ENCODE results near the gene FKBP14.

Gene FKBP14

GRCh38 chr7:29989257-29989995 is 37.1 kb downstream of the FKBP14 start, which contains the start of gene SCRN1:
TSS of gene SCRN1 (minus strand) at chr7:29989801. CDS start at chr7:29969067, 20,734 bp downstream.
- Histone ChIP-seq H3K27me3 (replicated peaks; ENCODE audit: control insufficient read depth, insufficient read depth, low read length) (no peaks in the 10 kb centered on the region), H3K4me3 (replicated peaks; ENCODE audit: low read depth, low read length) (peak within 1 kb of the TSS; percentile 97), H3K36me3 (ENCODE audit: control insufficient read depth, insufficient read depth, low read length) (no peaks in the 10 kb centered on the region)
- no peak for TF ChIP-seq CTCF (IDR thresholded peaks at IDR 0.05; ENCODE audit: insufficient read depth, low read length, poor library complexity, severe bottlenecking)
- DNase-seq (ENCODE audit: extremely low read depth, insufficient read length) = peak; percentile 76

GRCh38 chr7:29988424-29989256 is 37.9 kb downstream of the FKBP14 start:
- DNase-seq (ENCODE audit: extremely low read depth, insufficient read length) = peak; percentile 85
- Histone ChIP-seq H3K4me3 (replicated peaks; ENCODE audit: low read depth, low read length) (peak overlapping the region; percentile 97), H3K36me3 (ENCODE audit: control insufficient read depth, insufficient read depth, low read length) (no peaks in the 10 kb centered on the region), H3K27me3 (replicated peaks; ENCODE audit: control insufficient read depth, insufficient read depth, low read length) (no peaks in the 10 kb centered on the region)
- no peak for TF ChIP-seq CTCF (IDR thresholded peaks at IDR 0.05; ENCODE audit: insufficient read depth, low read length, poor library complexity, severe bottlenecking)

GRCh38 chr7:29987811-29988317 is 38.6 kb downstream of the FKBP14 start:
- Histone ChIP-seq H3K4me3 (replicated peaks; ENCODE audit: low read depth, low read length) (peak overlapping the region; percentile 97), H3K36me3 (ENCODE audit: control insufficient read depth, insufficient read depth, low read length) (no peaks in the 10 kb centered on the region), H3K27me3 (replicated peaks; ENCODE audit: control insufficient read depth, insufficient read depth, low read length) (no peaks in the 10 kb centered on the region)
- peak; percentile 55 for DNase-seq (ENCODE audit: extremely low read depth, insufficient read length)
- no peak for TF ChIP-seq CTCF (IDR thresholded peaks at IDR 0.05; ENCODE audit: insufficient read depth, low read length, poor library complexity, severe bottlenecking)

GRCh38 chr7:29987083-29987482 is 39.4 kb downstream of the FKBP14 start:
- no peak for TF ChIP-seq CTCF (IDR thresholded peaks at IDR 0.05; ENCODE audit: insufficient read depth, low read length, poor library complexity, severe bottlenecking)
- Histone ChIP-seq H3K27me3 (replicated peaks; ENCODE audit: control insufficient read depth, insufficient read depth, low read length) (no peaks in the 10 kb centered on the region), H3K4me3 (replicated peaks; ENCODE audit: low read depth, low read length) (peak overlapping the region; percentile 97; the same call in 1 of the 2 replicates), H3K36me3 (ENCODE audit: control insufficient read depth, insufficient read depth, low read length) (no peaks in the 10 kb centered on the region)
- DNase-seq (ENCODE audit: extremely low read depth, insufficient read length) = peak; percentile 16

- no peak for DNase-seq (ENCODE audit: extremely low read depth, insufficient read length)
- Histone ChIP-seq H3K36me3 (ENCODE audit: control insufficient read depth, insufficient read depth, low read length) (no peaks in the 10 kb centered on the region), H3K4me3 (replicated peaks; ENCODE audit: low read depth, low read length) (no peak overlapping the region), H3K27me3 (replicated peaks; ENCODE audit: control insufficient read depth, insufficient read depth, low read length) (no peaks in the 10 kb centered on the region)
- TF ChIP-seq CTCF (IDR thresholded peaks at IDR 0.05; ENCODE audit: insufficient read depth, low read length, poor library complexity, severe bottlenecking) = no peak
Measured at GRCh38 chr7:29980151-29980550, 46.4 kb downstream of the FKBP14 start.
